ENCODE results near the gene ZDHHC3.

ZDHHC3 gene, protein sequence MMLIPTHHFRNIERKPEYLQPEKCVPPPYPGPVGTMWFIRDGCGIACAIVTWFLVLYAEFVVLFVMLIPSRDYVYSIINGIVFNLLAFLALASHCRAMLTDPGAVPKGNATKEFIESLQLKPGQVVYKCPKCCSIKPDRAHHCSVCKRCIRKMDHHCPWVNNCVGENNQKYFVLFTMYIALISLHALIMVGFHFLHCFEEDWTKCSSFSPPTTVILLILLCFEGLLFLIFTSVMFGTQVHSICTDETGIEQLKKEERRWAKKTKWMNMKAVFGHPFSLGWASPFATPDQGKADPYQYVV

DNA sequence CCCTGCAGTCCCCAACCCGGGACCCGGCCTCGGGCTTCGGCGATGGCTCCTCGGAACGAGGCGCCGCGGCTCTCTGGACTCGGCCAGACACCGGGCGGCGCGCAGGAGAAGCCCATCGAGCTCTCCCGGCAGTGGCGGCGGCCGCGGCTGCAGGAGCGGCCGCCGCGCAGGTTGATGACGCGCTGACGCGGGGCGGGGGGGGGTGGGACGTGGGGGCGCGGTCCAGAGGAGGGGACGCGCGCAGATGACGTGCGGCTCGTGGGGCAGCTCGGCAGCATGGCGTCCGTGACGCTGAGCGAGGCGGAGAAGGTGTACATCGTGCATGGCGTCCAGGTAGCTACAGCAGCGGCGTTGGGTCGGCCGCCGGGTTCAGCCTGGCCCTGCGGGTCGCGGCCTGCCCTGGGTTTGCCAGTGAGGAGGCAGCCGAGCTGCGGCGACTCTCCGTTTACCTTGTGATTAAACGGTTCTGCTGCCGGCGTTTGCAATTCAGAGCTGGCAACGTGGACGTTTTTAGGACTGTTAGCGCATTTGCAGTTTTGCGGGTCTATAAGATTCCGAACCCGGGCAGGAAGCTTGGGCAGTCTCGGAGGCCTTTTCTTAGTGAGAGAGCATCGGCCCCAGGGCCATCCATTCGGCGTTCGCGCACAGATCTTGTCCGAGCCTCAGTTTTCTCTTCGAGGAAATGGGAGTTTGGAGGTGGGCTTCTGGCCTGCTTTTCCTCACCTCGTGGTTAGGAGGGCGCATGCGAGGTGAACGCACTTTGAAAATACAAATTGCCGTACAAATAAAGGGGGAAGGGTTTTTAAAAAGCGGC is at the start of gene ZDHHC3, which contains the start of gene EXOSC7:
Gene ZDHHC3 (minus strand): TSS at position 173 of the 814 bp plus-strand sequence. CDS start 16,738 bp downstream, outside the sequence.
Gene EXOSC7 (plus strand): TSS at position 243 of the 814 bp plus-strand sequence. CDS start 34 bp downstream, at position 277.
- Mint-ChIP-seq H3K4me3 (peak within 1 kb of the TSS; percentile 98), H3K27me3 (ENCODE audit: low read depth) (no peaks in the 10 kb centered on the region), H3K36me3 (ENCODE audit: low read depth) (peaks cover 8% of the 10 kb centered on the region), H3K4me1 (ENCODE audit: low read depth) (peaks cover 46% of the 10 kb centered on the region), H3K27ac (peak within 1 kb of the TSS; percentile 98), H3K9me3 (no peaks in the 10 kb centered on the region)

- no peak overlapping the region for H3K4me3 Mint-ChIP-seq
- H3K4me1 Mint-ChIP-seq (ENCODE audit: low read depth) = peaks cover 8% of the 10 kb centered on the region
- H3K9me3 Mint-ChIP-seq = no peaks in the 10 kb centered on the region
- H3K27ac Mint-ChIP-seq = no peak overlapping the region
- H3K36me3 Mint-ChIP-seq (ENCODE audit: low read depth) = peaks cover 3% of the 10 kb centered on the region
- H3K27me3 Mint-ChIP-seq (ENCODE audit: low read depth) = peaks cover 5% of the 10 kb centered on the region
Observed at GRCh38 chr3:45024542-45025255, 48.7 kb upstream of the ZDHHC3 start.

GRCh38 chr3:45023675-45024074 is 47.7 kb upstream of the ZDHHC3 start:
- peaks cover 11% of the 10 kb centered on the region for H3K4me1 Mint-ChIP-seq (ENCODE audit: low read depth)
- H3K27ac Mint-ChIP-seq = no peak overlapping the region
- no peak overlapping the region for H3K4me3 Mint-ChIP-seq
- no peaks in the 10 kb centered on the region for H3K9me3 Mint-ChIP-seq
- H3K36me3 Mint-ChIP-seq (ENCODE audit: low read depth) = peaks cover 3% of the 10 kb centered on the region
- peaks cover 5% of the 10 kb centered on the region for H3K27me3 Mint-ChIP-seq (ENCODE audit: low read depth)

DNA sequence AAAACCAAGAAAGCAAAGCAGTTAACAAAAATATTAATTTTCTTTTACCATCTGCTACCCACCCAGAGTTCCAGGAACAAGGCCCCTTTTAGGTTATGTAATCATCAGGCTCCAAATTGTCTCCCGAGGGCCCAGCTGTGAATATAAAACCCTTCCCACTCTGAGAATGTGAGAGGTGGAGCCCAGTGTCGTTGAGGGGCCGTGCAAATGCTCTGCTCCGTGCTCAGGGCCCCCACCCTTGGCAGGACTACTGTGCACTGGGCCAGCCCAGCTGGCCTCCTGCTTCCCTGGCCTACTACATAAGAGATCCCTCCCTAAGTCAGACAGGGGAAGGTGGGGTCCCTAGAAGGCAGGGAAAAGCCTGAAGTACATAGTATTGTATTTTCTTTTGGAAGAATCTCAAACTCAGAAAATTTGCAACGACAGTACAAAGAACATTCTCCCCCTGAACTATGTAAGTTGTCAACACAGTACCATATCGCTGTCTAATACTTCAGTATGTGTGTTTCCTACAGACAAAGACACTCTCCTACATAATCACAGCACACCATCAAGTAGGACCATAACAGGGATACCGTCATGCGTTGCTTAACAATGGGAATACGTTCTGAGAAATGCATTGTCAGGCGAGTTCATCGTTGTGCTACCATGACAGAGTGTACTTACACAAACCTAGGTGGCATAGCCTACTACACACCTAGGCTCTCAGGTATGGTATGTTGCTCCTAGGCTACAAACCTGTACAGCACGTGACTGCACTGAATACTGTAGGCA is 45.7 kb upstream of the ZDHHC3 start:
- H3K27ac Mint-ChIP-seq = no peak overlapping the region
- H3K4me1 Mint-ChIP-seq (ENCODE audit: low read depth) = peaks cover 13% of the 10 kb centered on the region
- no peaks in the 10 kb centered on the region for H3K9me3 Mint-ChIP-seq
- H3K27me3 Mint-ChIP-seq (ENCODE audit: low read depth) = peaks cover 2% of the 10 kb centered on the region
- peaks cover 3% of the 10 kb centered on the region for H3K36me3 Mint-ChIP-seq (ENCODE audit: low read depth)
- no peak overlapping the region for H3K4me3 Mint-ChIP-seq

DNA sequence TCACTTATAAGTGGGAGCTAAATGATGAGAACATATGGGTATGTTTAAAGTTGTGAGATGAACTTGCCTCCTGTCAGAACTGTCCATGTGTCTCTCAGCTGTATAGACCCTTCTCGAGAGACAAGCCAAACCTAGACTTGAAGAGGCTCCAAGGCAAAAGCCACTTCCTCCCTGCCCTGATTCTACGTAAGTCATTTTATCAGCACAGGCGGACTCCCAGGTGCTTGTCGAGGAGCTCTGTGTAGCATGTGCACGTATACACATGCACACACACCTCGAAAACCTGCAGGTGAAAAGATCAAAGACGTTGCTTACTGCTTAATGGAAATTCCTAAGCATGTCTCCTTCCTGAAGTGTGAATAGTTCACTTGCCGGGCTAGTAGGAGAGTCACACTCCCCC is 44.6 kb upstream of the ZDHHC3 start:
- Mint-ChIP-seq H3K27me3 (ENCODE audit: low read depth) (no peaks in the 10 kb centered on the region), H3K36me3 (ENCODE audit: low read depth) (peaks cover 3% of the 10 kb centered on the region), H3K27ac (peak overlapping the region; percentile 34), H3K4me1 (ENCODE audit: low read depth) (peaks cover 13% of the 10 kb centered on the region), H3K4me3 (no peak overlapping the region), H3K9me3 (no peaks in the 10 kb centered on the region)

- Mint-ChIP-seq H3K4me3 (no peak overlapping the region), H3K36me3 (ENCODE audit: low read depth) (peaks cover 3% of the 10 kb centered on the region), H3K27me3 (ENCODE audit: low read depth) (no peaks in the 10 kb centered on the region), H3K9me3 (no peaks in the 10 kb centered on the region), H3K27ac (no peak overlapping the region), H3K4me1 (ENCODE audit: low read depth) (peaks cover 13% of the 10 kb centered on the region)
Observed at GRCh38 chr3:45017821-45018220, 41.8 kb upstream of the ZDHHC3 start.

DNA sequence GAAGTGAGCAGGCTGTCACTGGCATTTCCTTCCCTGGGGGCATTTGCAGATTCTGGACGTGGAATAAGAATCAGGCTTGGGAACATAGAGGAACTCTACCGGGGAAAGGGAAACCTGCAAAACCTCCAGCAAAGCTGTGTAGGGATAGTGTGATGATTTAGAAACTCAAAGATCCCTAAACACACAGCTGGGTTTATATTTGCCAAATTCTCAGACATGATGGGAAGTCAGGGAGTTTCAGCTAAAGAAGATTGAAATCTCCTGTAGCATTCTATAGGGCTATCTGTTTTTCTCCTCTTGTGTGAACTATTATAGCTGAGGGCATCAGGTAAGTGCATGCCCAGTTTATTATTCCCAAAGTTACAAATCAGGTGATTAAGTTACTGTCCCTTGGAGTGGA is 40.9 kb upstream of the ZDHHC3 start:
- Mint-ChIP-seq H3K27ac (no peak overlapping the region), H3K36me3 (ENCODE audit: low read depth) (peaks cover 8% of the 10 kb centered on the region), H3K4me3 (no peak overlapping the region), H3K27me3 (ENCODE audit: low read depth) (no peaks in the 10 kb centered on the region), H3K4me1 (ENCODE audit: low read depth) (peaks cover 15% of the 10 kb centered on the region), H3K9me3 (no peaks in the 10 kb centered on the region)

GRCh38 chr3:45012577-45012976 is 36.6 kb upstream of the ZDHHC3 start:
- H3K4me3 Mint-ChIP-seq = no peak overlapping the region
- H3K4me1 Mint-ChIP-seq (ENCODE audit: low read depth) = peaks cover 6% of the 10 kb centered on the region
- no peak overlapping the region for H3K27ac Mint-ChIP-seq
- H3K27me3 Mint-ChIP-seq (ENCODE audit: low read depth) = no peaks in the 10 kb centered on the region
- H3K9me3 Mint-ChIP-seq = no peaks in the 10 kb centered on the region
- peaks cover 14% of the 10 kb centered on the region for H3K36me3 Mint-ChIP-seq (ENCODE audit: low read depth)

- Mint-ChIP-seq H3K9me3 (no peaks in the 10 kb centered on the region), H3K36me3 (ENCODE audit: low read depth) (peaks cover 18% of the 10 kb centered on the region), H3K27me3 (ENCODE audit: low read depth) (no peaks in the 10 kb centered on the region), H3K27ac (peak overlapping the region; percentile 46), H3K4me3 (no peak overlapping the region), H3K4me1 (ENCODE audit: low read depth) (peaks cover 6% of the 10 kb centered on the region)
Observed at GRCh38 chr3:45011756-45012508, 36.0 kb upstream of the ZDHHC3 start.

DNA sequence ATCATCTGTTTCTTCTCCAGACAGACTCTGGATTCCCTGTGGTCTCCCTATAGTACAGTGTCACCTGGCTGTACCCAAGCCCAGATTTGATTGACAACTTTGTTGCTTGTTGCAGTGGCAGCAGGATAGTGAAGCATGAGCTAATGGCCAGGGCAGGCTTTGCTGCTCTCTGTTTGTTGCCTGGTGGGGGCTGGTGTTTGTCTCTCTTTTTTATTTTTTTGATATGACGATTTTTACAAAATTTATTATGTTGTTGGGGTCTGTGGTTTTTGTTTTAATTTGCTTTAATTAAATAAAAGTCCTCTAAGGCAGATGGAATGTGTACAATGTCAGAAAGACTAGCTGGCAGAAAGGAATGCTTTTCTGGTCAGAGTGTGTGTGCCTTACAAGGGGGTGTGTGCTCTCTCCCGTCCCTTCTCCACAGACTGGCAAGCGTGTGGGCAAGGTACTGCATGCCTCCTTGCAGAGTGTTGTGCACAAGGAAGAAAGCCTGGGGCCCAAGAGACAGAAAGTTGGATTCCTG is 34.9 kb upstream of the ZDHHC3 start:
- Mint-ChIP-seq H3K4me1 (ENCODE audit: low read depth) (peaks cover 6% of the 10 kb centered on the region), H3K9me3 (no peaks in the 10 kb centered on the region), H3K27ac (no peak overlapping the region), H3K4me3 (no peak overlapping the region), H3K27me3 (ENCODE audit: low read depth) (no peaks in the 10 kb centered on the region), H3K36me3 (ENCODE audit: low read depth) (peaks cover 19% of the 10 kb centered on the region)

- peaks cover 28% of the 10 kb centered on the region for H3K36me3 Mint-ChIP-seq (ENCODE audit: low read depth)
- H3K9me3 Mint-ChIP-seq = peaks cover 2% of the 10 kb centered on the region
- no peak overlapping the region for H3K4me3 Mint-ChIP-seq
- peak overlapping the region; percentile 31 for H3K27ac Mint-ChIP-seq
- H3K27me3 Mint-ChIP-seq (ENCODE audit: low read depth) = no peaks in the 10 kb centered on the region
- H3K4me1 Mint-ChIP-seq (ENCODE audit: low read depth) = peaks cover 15% of the 10 kb centered on the region
Observed at GRCh38 chr3:45009868-45010267, 33.9 kb upstream of the ZDHHC3 start.

GRCh38 chr3:45008117-45008516 is 32.1 kb upstream of the ZDHHC3 start:
- Mint-ChIP-seq H3K4me1 (ENCODE audit: low read depth) (peaks cover 23% of the 10 kb centered on the region), H3K27ac (no peak overlapping the region), H3K27me3 (ENCODE audit: low read depth) (no peaks in the 10 kb centered on the region), H3K9me3 (peaks cover 5% of the 10 kb centered on the region), H3K36me3 (ENCODE audit: low read depth) (peaks cover 40% of the 10 kb centered on the region), H3K4me3 (no peak overlapping the region)

DNA sequence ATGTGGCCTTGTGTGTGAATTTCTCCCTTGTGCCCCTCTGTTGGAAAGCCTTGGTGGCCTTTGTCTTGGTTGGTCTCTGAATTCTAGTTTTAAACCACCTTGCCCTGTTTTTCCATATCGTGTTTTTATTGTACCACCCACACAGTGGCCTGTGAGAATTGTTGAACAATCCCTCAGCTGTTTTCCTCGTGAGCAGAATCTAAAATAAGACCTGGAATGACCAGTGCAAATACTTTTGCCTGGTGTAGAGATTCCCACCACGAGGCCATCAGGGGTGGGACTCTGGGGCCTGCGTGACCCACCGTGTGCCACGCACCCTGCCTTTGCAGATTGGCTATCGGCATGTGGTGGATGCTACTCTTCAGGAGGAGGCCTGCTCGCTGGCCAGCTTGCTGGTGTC is 31.1 kb upstream of the ZDHHC3 start:
- H3K36me3 Mint-ChIP-seq (ENCODE audit: low read depth) = peaks cover 45% of the 10 kb centered on the region
- H3K27me3 Mint-ChIP-seq (ENCODE audit: low read depth) = no peaks in the 10 kb centered on the region
- H3K9me3 Mint-ChIP-seq = peaks cover 5% of the 10 kb centered on the region
- peak overlapping the region; percentile 5 for H3K4me3 Mint-ChIP-seq
- H3K4me1 Mint-ChIP-seq (ENCODE audit: low read depth) = peaks cover 22% of the 10 kb centered on the region
- no peak overlapping the region for H3K27ac Mint-ChIP-seq
